Stimulated activated effector memory CD8-positive, alpha-beta T cell treated with anti-CD3 and anti-CD28 coated beads, Interleukin-12 subunit alpha, Interleukin-12 subunit beta, amount 100 ng/mL, for 72 hours (primary cell): ENCODE measurements around the gene RASA3.
"Not testable (repeated sequence)": the region's sequence is repeated elsewhere in the genome, so short reads cannot be mapped to it uniquely, and the experiment has no call there.

ENCODE experiments used
- ATAC-seq: fragments of 150-1000 bp; cut with Tn5 transposase; 2 replicates; pipeline ENCODE4 v1.10.0; 2021
- DNase-seq, 2 donors: peaks; one replicate each; pipeline ENCODE4 v3.0.0; 2021 to 2022; ENCODE audit warnings: low spot score in 2 of 2
- H3K27ac Mint-ChIP-seq: one replicate; pipeline ENCODE4 v1.8.0; 2022; ENCODE audit warnings: mild to moderate bottlenecking, mixed read lengths
- H3K36me3 Mint-ChIP-seq: one replicate; pipeline ENCODE4 v1.8.0; 2022; ENCODE audit warnings: mild to moderate bottlenecking, mixed read lengths
- H3K4me1 Mint-ChIP-seq: one replicate; pipeline ENCODE4 v1.8.0; 2022; ENCODE audit warnings: mixed read lengths
- H3K4me3 Mint-ChIP-seq: one replicate; pipeline ENCODE4 v1.8.0; 2022; ENCODE audit warnings: mild to moderate bottlenecking, mixed read lengths
- H3K9me3 Mint-ChIP-seq: one replicate; pipeline ENCODE4 v1.8.0; 2022; ENCODE audit warnings: mixed read lengths

RASA3 gene

DNA sequence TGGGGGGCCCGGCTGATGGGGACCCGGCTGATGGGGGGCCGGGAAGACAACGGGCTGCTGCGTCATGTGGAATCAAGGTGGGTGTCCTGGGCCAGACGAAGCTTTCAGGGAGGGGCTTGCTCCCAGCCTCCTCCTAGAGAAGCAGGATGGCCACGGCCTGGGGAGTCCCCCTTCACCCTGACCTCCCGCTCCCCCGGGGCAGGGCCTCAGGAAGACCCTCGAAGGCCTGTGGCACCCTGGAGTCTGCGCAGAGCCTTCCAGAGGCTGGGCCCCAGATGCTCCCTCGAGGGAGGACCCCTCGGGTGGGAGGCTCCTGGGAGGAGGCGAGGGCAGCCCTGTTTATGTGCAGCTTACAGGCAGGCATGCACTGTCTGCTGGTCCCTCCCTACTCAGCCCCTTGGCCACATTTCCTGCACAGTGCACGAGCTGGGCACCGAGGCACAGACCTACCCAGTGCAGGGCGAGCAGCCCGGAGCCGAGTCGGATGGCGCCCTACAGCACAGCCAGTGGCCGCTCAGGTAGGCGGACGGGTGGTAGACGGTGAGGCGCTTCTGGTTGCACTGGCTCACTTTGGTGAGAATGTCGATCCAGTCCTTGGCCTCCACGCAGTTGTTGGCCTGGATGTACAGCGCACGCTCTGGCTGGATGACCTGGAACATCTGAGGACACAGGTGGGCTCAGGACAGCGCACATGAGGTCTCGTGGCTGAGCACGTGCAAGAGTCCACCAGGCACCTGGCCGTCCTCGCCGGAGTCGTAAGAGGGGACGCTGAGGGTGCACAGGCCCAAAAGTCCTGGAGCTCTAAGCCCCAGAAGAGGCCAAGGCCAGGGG is 136.1 kb downstream of the RASA3 start:
- DNase-seq: no peak
- H3K4me3 Mint-ChIP-seq: no peak overlapping the region
- peaks cover 83% of the 10 kb centered on the region for H3K36me3 Mint-ChIP-seq
- ATAC-seq: no peak
- H3K9me3 Mint-ChIP-seq: no peaks in the 10 kb centered on the region
- H3K27ac Mint-ChIP-seq: peak overlapping the region; percentile 89
- H3K4me1 Mint-ChIP-seq: peaks cover 14% of the 10 kb centered on the region

DNA sequence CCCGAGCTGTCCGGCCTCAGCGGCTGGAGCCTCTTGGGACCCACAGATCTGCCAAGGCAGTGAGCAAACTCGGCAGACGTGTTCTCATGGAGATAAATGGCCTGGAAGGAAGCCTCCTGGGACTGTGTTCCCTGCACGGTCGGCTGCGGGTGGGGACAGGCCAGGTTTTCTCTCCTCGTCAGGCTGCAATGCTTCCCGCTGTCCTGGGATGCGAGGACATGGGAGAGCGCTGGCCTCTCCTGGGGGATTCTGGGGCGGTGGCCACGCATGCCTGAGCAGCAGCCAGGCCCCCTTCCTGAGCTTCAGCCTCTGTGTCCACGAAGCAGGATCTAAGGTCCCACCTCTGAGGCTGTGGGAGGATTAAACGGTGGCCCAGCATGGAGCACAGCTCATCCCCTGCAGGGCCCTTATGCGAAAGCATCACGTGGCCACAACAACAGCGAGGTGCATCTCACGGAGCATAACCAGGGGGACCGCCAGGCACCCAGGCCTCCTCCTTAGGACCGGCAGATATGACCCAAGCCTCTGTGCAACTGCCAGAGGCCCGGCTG is 137.3 kb downstream of the RASA3 start:
- Mint-ChIP-seq H3K4me1 (peaks cover 18% of the 10 kb centered on the region), H3K9me3 (no peaks in the 10 kb centered on the region), H3K4me3 (no peak overlapping the region), H3K27ac (peak overlapping the region; percentile 52), H3K36me3 (peaks cover 81% of the 10 kb centered on the region)
- ATAC-seq: no peak
- DNase-seq: no peak

DNA sequence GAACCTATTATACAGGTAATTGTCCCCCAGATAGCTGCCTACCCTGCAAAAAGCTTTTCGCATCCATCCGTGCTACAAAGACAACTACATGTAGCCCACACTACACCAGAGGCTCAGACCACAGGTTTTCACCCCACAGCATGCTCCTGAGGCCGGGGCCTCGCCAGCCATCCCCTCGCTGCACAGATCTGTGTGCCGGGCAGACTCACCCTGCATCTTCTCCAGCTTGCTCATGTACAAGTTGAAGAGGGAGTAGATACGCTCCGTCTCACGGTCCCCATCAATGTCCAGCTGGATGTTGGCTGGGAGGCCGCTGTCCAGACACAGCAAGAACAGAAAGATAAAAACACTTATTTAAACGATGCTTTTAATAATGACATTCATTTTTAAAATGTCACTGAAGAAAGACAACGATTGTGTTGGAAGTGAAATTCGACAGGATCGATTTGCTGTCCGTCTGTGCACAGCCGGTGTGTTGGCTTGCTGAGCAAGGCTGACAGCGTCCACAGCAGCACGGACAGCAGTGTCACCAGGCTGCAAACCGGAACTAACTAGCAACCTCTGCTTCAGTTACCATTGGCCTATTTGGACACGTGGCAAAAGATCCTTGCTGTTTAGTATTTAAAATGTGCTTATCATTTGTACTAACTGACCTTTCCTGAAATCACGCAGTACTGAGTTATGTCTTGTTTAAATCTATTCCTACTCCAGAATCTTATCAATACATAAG is 140.0 kb downstream of the RASA3 start:
- Mint-ChIP-seq H3K36me3 (peaks cover 75% of the 10 kb centered on the region), H3K27ac (no peak overlapping the region), H3K4me1 (peaks cover 26% of the 10 kb centered on the region), H3K4me3 (no peak overlapping the region), H3K9me3 (no peaks in the 10 kb centered on the region)
- DNase-seq (no peak), ATAC-seq (no peak)

DNA sequence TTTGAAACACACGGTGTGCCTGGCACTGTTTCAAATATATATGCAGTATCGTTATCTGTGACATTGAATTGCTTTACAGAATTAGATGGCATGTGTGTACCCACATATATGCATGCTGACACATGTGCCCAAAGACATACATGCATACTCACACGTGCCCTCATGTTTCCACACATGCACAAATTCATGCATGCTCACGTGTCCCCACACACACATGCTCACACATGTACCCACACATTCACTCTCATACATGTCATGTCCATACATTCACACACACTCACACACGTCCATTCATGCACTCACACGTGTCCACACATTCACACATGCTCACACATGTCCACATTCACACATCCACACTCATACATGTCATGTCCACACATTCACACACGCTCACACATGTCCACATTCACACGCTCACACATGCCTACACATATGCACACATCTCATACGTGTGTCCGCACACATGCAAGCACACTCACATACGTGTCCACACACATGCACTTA is 140.7 kb downstream of the RASA3 start:
- H3K36me3 Mint-ChIP-seq: peaks cover 68% of the 10 kb centered on the region
- H3K4me1 Mint-ChIP-seq: peaks cover 26% of the 10 kb centered on the region
- H3K4me3 Mint-ChIP-seq: no peak overlapping the region
- ATAC-seq: no peak
- no peak overlapping the region for H3K27ac Mint-ChIP-seq
- DNase-seq: no peak
- no peaks in the 10 kb centered on the region for H3K9me3 Mint-ChIP-seq

DNA sequence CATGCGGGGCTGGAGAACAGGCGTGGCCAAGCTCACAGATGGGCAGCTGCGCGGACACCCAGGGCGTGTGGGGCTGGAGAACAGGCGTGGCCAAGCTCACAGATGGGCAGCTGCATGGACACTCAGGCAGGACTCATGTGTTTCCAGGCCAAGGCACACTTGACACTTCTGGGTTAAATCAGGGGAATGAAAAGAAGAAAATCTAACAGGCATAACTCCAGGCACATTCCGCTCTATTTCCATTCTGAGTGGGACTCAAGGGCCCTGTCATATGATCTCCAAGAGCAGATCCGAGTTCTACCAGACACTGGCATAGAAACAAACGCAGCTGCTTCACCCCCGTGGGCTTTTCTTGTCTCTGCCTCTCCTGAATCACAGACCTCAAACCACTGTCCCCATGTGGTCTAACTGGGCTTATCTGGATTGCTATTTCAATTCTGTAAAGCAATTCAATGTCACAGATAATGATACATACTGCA is 141.2 kb downstream of the RASA3 start:
- Mint-ChIP-seq H3K9me3 (no peaks in the 10 kb centered on the region), H3K4me3 (no peak overlapping the region), H3K27ac (no peak overlapping the region), H3K4me1 (peaks cover 26% of the 10 kb centered on the region), H3K36me3 (peaks cover 63% of the 10 kb centered on the region)
- ATAC-seq (no peak), DNase-seq (no peak)

DNA sequence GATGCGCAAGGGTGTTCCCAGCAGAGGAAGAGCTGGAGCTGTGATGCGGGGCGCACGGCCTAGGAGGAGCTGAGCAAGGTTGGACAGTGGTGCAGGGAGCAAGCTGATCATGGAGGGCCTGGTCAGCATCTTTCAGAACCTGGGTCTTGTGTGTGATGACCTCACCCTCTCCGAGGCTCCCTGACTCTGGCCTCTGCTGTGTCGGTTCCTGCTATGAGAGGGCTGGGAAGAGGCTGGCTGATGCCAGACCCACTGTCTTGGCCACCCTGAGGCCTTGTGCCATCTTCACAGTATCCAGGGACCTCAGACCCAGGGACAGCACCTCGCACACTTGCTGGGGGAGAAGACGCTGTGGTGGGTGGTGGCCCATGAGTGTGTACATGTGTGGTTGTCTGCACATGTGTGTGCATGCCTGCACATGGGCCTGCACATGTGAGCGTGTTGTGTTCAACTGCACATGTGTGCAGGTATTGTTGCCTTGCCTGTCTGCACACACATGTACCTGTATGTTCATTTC is 142.0 kb downstream of the RASA3 start:
- DNase-seq: no peak
- no peak for ATAC-seq
- no peaks in the 10 kb centered on the region for H3K9me3 Mint-ChIP-seq
- peaks cover 63% of the 10 kb centered on the region for H3K36me3 Mint-ChIP-seq
- H3K4me1 Mint-ChIP-seq: peaks cover 26% of the 10 kb centered on the region
- H3K4me3 Mint-ChIP-seq: no peak overlapping the region
- H3K27ac Mint-ChIP-seq: peak overlapping the region; percentile 83

DNA sequence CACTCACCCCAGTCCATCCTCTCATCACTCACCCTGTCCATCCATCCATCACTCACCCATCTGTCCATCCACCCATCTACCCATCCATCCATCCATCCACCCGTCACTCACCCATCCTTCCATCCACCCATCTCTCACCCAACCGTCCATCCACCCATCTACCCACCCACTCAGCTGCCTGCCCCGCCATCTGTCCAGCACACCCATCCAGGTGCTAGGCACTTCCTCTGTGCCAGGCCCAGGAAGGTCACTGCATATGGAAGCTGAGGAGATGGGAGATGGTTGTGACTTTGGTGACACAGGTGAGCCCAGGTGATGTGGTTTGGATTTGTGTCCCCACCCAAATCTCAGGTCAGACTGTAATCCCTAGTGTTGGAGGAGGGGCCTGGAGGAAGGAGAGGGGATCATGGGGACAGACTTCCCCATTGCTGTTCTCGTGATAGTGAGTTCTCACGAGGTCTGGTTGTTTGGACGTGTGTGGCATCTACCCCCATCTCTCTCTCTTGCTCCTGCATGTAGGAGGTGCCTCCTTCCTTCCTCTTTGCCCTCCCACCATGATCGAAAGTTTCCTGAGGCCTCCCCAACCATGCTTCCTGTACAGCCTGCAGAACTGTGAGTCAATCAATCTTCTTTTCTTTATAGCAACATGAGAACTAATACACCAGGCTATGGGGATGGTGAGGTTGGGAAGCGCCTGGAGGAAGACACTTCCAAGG is 142.7 kb downstream of the RASA3 start:
- peaks cover 57% of the 10 kb centered on the region for H3K36me3 Mint-ChIP-seq
- H3K27ac Mint-ChIP-seq: peak overlapping the region; percentile 83
- no peaks in the 10 kb centered on the region for H3K9me3 Mint-ChIP-seq
- no peak for ATAC-seq
- peaks cover 26% of the 10 kb centered on the region for H3K4me1 Mint-ChIP-seq
- no peak overlapping the region for H3K4me3 Mint-ChIP-seq
- DNase-seq: no peak

DNA sequence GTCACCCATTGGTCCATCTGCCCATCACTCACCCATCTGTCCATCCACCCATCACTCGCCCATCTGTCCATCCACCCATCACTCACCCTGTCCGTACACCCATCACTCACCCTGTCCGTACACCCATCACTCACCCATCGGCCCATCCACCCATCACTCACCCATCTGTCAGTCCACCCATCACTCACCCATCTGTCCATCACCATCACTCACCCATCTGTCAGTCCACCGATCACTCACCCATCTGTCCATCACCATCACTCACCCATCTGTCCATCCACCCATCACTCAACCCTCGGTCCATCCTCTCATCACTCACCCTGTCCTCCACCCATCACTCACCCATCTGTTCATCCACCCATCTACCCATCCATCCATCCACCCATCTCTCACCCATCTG is 143.6 kb downstream of the RASA3 start:
- Mint-ChIP-seq H3K27ac (peak overlapping the region; percentile 83), H3K36me3 (peaks cover 55% of the 10 kb centered on the region), H3K4me1 (peaks cover 33% of the 10 kb centered on the region)
- DNase-seq, ATAC-seq, H3K4me3 Mint-ChIP-seq, H3K9me3 Mint-ChIP-seq: not testable (repeated sequence)

DNA sequence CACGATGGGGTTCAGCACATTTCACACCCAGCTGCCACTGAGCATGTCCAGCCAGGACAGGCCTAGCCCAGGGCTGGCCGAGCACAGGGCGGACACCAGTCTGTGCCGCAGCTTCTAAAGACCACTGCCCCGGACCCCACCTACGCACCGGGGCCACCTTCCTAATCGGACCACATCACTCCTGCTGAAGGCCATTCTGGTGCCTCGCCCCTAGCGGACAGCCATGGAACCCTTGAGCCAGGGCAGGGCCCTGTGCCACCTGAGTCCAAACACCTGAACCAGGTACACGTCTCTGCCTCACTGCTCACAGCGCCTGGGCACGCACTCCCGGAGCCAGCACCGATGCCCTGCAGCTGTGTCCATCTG is 150.1 kb downstream of the RASA3 start:
- Mint-ChIP-seq H3K27ac (no peak overlapping the region), H3K36me3 (peaks cover 62% of the 10 kb centered on the region), H3K4me3 (no peak overlapping the region), H3K9me3 (no peaks in the 10 kb centered on the region), H3K4me1 (peaks cover 25% of the 10 kb centered on the region)
- no peak for DNase-seq
- ATAC-seq: no peak

DNA sequence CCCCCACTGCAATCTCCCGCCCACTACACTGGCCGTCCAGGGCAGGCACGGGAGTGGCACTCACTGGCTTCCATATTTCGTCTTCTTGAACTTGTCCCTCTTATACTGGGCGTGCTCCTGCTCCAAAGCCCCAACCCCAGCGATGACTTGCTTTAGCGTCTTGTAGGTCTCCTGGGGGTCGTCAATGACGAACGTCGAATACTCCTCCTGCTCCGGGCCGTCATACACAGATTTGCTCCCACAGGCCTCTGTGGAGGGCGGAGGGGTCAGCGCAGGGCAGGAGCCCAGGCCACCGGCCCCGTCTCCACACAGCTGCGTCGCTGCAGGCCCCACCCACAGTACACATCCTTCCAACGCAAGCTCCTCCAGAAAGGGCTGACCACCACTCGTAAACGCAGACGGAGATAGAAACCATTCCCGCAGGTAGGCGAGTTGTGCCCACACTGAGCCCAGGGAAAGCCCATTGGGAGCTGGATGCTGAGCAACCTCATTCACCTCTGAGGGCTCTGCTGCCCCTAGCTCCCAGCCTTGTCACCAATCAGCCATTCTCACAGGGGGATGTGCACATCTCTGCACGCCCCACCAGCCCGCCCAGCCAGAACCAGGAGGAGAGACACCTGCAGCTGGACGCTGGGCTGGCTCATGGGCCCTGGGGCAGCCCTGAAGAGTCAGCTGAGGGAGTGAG is 150.7 kb downstream of the RASA3 start:
- DNase-seq: no peak
- Mint-ChIP-seq H3K4me3 (no peak overlapping the region), H3K36me3 (peaks cover 67% of the 10 kb centered on the region), H3K4me1 (peaks cover 25% of the 10 kb centered on the region), H3K9me3 (no peaks in the 10 kb centered on the region), H3K27ac (no peak overlapping the region)
- no peak for ATAC-seq

DNA sequence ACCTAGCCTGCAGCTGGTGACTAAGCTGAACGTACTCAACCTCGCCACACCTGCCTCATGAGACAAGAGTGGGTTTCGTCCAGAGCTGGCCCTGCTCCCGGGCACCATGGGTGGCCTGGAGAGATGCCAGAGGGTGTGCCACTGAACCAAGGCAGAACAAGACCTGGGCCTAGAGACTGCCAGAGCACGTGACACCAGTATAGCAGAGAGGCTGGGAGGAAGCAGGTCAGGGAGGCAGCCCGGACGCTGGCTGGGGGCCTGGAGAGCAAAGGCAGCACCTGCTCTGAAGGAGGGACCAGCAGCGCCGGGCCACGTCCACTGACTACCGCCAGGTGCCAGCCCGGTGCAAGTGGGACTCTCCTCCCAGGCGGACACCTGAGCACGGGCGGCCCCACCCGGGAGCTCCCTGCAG is 151.2 kb downstream of the RASA3 start:
- Mint-ChIP-seq H3K4me1 (peaks cover 25% of the 10 kb centered on the region), H3K27ac (peak overlapping the region; percentile 88), H3K9me3 (no peaks in the 10 kb centered on the region), H3K4me3 (no peak overlapping the region), H3K36me3 (peaks cover 73% of the 10 kb centered on the region)
- ATAC-seq: no peak
- DNase-seq: no peak

DNA sequence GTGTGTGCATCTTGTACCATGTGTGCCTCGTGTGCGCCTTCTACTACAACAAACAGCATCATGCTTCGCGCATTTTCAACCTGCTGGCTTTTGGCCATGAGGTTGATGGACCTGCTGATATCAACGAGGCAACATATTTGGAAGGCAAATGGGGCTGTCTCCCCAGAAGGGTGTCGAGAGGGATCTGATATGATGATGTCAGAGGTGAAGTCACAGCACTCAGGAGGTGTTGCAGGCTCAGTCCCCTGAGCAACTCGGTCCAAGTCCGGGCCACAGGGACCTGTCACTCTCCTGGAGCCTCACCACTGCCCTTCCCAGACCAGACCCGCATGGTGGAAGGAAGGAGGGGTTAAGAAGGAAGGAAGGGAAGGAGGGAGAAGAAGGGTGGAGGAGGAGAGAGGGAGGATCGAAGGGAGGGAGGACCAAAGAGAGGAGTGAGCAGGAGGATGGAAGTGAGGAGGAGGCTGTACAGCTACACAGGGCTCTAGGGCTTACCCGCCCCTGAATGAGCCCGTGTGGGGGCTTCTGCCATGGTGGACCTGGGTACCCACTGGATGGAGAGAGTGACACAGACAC is 151.8 kb downstream of the RASA3 start:
- Mint-ChIP-seq H3K4me3 (no peak overlapping the region), H3K9me3 (no peaks in the 10 kb centered on the region), H3K36me3 (peaks cover 79% of the 10 kb centered on the region), H3K4me1 (peaks cover 28% of the 10 kb centered on the region), H3K27ac (peak overlapping the region; percentile 88)
- no peak for ATAC-seq
- DNase-seq: no peak

DNA sequence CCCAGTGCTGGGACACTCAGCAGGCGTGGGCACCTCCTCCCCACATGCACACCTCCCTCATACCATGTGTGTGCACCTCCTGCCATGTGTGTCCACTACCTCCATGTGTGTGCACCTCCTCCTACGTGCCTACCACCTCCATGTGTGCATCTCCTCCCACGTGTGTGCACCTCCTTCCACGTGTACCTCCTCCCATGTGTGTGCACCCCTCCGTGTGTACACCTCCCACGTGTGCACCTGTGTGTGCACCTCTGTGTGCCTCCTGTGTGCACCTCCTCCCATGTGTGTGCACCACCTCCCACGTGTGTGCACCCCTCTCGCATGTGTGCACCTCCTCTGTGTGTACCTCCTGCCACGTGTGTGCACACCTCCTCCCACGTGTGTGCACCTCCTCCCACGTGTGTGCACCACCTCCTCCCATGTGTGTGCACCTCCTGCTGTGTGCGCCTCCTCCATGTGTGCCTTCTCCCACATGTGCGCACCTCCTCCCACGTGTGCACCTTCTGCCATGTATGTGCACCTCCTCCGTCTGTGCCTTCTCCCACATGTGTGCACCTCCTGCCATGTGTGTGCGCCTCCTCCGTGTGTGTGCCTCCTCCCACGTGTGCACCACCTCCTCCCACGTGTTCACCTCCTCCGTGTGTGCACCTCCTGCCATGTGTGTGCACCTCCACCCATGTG is 152.5 kb downstream of the RASA3 start:
- Mint-ChIP-seq H3K27ac (peak overlapping the region; percentile 88), H3K36me3 (peaks cover 85% of the 10 kb centered on the region), H3K4me1 (peaks cover 29% of the 10 kb centered on the region), H3K4me3 (no peak overlapping the region), H3K9me3 (no peaks in the 10 kb centered on the region)
- ATAC-seq: no peak
- no peak for DNase-seq
